Duodenal mucosa (tissue), 2 donors: Measurements from ENCODE around the gene HEPN1.

Source experiments
- H3K27ac ChIP-seq: one replicate; pipeline ENCODE4 v1.7.0; 2013; ENCODE audit warnings: low read depth, low read length
- H3K27me3 ChIP-seq, 2 donors: one replicate each; pipeline ENCODE4 v1.7.0; 2013; ENCODE audit warnings: low read length in 2 of 2, control low read depth in 1 of 2; ENCODE audit not compliant: insufficient read depth in 2 of 2, control insufficient read depth in 1 of 2
- H3K36me3 ChIP-seq, 2 donors: one replicate each; pipeline ENCODE4 v1.7.0; 2013; ENCODE audit warnings: low read length in 2 of 2, control low read depth in 1 of 2; ENCODE audit not compliant: insufficient read depth in 2 of 2, control insufficient read depth in 1 of 2
- H3K4me1 ChIP-seq, 2 donors: one replicate each; pipeline ENCODE4 v1.7.0; 2013; ENCODE audit warnings: low read length in 2 of 2, control low read depth in 1 of 2; ENCODE audit not compliant: insufficient read depth in 2 of 2, control insufficient read depth in 1 of 2
- H3K4me3 ChIP-seq, 2 donors: one replicate each; pipeline ENCODE4 v1.7.0; 2013; ENCODE audit warnings: low read length in 2 of 2, low read depth in 1 of 2
- H3K9ac ChIP-seq, 2 donors: one replicate each; pipeline ENCODE4 v1.7.0; 2013; ENCODE audit warnings: low read length in 2 of 2, low read depth in 1 of 2
- H3K9me3 ChIP-seq, 2 donors: one replicate each; pipeline ENCODE4 v1.7.0; 2013; ENCODE audit warnings: low read length in 2 of 2, control low read depth in 1 of 2; ENCODE audit not compliant: control insufficient read depth in 1 of 2

The HEPN1 gene

GRCh38 chr11:124899383-124900145, 19.5 kb upstream of the HEPN1 start:
- no peaks in the 10 kb centered on the region for H3K9me3 ChIP-seq
- no peaks in the 10 kb centered on the region for H3K4me1 ChIP-seq
- H3K27ac ChIP-seq = peak overlapping the region; percentile 51
- peaks cover 9 to 11% of the 10 kb centered on the region in 2 donors for H3K27me3 ChIP-seq
- H3K36me3 ChIP-seq = no peaks in the 10 kb centered on the region
- H3K9ac ChIP-seq = no peak overlapping the region
- H3K4me3 ChIP-seq = no peak overlapping the region

GRCh38 chr11:124900464-124900863, 18.6 kb upstream of the HEPN1 start:
- Histone ChIP-seq H3K4me3 (no peak overlapping the region), H3K9ac (no peak overlapping the region), H3K4me1 (no peaks in the 10 kb centered on the region), H3K36me3 (no peaks in the 10 kb centered on the region), H3K27ac (no peak overlapping the region), H3K27me3 (peaks cover 9 to 11% of the 10 kb centered on the region in 2 donors), H3K9me3 (no peaks in the 10 kb centered on the region)

GRCh38 chr11:124902616-124903015, 16.4 kb upstream of the HEPN1 start:
- H3K27ac ChIP-seq = no peak overlapping the region

GRCh38 chr11:124915541-124916369, 3.3 kb upstream of the HEPN1 start:
- no peaks in the 10 kb centered on the region for H3K27me3 ChIP-seq
- H3K36me3 ChIP-seq = no peaks in the 10 kb centered on the region
- H3K9ac ChIP-seq = no peak overlapping the region
- peaks cover 0 to 3% of the 10 kb centered on the region in 2 donors for H3K9me3 ChIP-seq
- no peak overlapping the region for H3K4me3 ChIP-seq
- H3K4me1 ChIP-seq = no peaks in the 10 kb centered on the region
- no peak overlapping the region for H3K27ac ChIP-seq

More at GRCh38 chr11:124902616-124903015, 16.4 kb upstream of the HEPN1 start:
- Histone ChIP-seq H3K4me3 (no peak overlapping the region), H3K4me1 (no peaks in the 10 kb centered on the region), H3K27me3 (peaks cover 9 to 11% of the 10 kb centered on the region in 2 donors), H3K9ac (no peak overlapping the region), H3K9me3 (no peaks in the 10 kb centered on the region), H3K36me3 (no peaks in the 10 kb centered on the region)

GRCh38 chr11:124916370-124916710, 2.7 kb upstream of the HEPN1 start:
- no peak overlapping the region for H3K4me3 ChIP-seq
- no peaks in the 10 kb centered on the region for H3K4me1 ChIP-seq
- H3K27me3 ChIP-seq = peaks cover 0 to 1% of the 10 kb centered on the region in 2 donors
- H3K27ac ChIP-seq = no peak overlapping the region
- H3K36me3 ChIP-seq = no peaks in the 10 kb centered on the region
- peaks cover 0 to 3% of the 10 kb centered on the region in 2 donors for H3K9me3 ChIP-seq
- H3K9ac ChIP-seq = no peak overlapping the region

DNA sequence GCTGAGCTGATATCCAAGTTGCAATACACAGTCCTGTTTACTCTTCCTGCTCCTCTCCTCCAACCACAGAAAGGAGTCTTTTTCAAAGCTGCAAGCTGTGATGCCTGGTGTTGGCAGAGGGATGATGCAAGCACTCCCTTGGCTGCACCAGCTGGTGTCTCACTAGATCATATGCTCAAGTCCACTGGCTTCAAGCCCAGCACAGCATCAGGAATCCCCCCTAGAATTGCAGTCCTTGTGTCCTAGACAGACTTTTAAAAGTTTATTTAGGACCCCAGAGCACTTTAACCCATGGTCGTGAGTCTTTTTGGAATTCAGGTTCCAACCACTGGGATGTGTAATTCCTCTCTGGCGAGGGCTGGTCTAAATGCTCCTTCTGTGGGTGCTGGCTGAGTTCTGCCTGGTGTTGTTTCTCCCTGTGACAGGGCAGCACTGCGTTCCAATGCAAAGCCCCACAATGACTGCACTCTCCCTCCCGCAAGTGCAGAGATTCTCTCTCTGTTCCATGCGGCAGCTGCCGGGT, 1.9 kb upstream of the HEPN1 start:
- no peak overlapping the region for H3K4me3 ChIP-seq
- no peaks in the 10 kb centered on the region for H3K9me3 ChIP-seq
- no peak overlapping the region for H3K9ac ChIP-seq
- H3K27me3 ChIP-seq = peaks cover 7% of the 10 kb centered on the region in 2 donors
- no peak overlapping the region for H3K27ac ChIP-seq
- no peaks in the 10 kb centered on the region for H3K4me1 ChIP-seq
- no peaks in the 10 kb centered on the region for H3K36me3 ChIP-seq

DNA sequence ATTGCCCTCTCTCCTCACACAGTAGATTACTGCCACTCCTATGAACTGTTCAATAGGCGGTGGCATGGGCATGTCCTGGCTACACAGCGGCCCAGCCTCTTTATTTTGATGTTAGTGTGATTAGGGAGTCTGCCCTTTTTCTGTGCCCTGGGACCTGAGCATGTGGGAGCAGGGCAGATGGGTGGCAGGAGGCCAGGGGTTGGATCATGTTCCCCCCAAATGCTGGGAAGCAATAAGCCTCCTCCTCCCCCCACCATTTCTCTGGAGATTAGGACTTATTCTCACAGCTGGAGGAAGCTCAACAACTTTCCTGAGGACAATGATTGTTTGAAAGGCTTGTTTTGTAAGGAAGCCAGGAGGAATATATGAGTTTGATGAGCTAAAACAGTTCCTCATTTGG, 848 bp downstream of the HEPN1 start:
- no peaks in the 10 kb centered on the region for H3K36me3 ChIP-seq
- H3K9ac ChIP-seq = no peak overlapping the region
- no peaks in the 10 kb centered on the region for H3K9me3 ChIP-seq
- H3K27me3 ChIP-seq = peaks cover 7% of the 10 kb centered on the region in 2 donors
- no peak overlapping the region for H3K4me3 ChIP-seq
- no peak overlapping the region for H3K27ac ChIP-seq
- H3K4me1 ChIP-seq = no peaks in the 10 kb centered on the region

- H3K4me3 ChIP-seq = no peak overlapping the region
- H3K9me3 ChIP-seq = no peaks in the 10 kb centered on the region
- no peak overlapping the region for H3K9ac ChIP-seq
- no peaks in the 10 kb centered on the region for H3K4me1 ChIP-seq
- H3K27ac ChIP-seq = no peak overlapping the region
- peaks cover 7% of the 10 kb centered on the region in 2 donors for H3K27me3 ChIP-seq
- no peaks in the 10 kb centered on the region for H3K36me3 ChIP-seq
Observed at GRCh38 chr11:124920356-124920755, 1.3 kb downstream of the HEPN1 start.

DNA sequence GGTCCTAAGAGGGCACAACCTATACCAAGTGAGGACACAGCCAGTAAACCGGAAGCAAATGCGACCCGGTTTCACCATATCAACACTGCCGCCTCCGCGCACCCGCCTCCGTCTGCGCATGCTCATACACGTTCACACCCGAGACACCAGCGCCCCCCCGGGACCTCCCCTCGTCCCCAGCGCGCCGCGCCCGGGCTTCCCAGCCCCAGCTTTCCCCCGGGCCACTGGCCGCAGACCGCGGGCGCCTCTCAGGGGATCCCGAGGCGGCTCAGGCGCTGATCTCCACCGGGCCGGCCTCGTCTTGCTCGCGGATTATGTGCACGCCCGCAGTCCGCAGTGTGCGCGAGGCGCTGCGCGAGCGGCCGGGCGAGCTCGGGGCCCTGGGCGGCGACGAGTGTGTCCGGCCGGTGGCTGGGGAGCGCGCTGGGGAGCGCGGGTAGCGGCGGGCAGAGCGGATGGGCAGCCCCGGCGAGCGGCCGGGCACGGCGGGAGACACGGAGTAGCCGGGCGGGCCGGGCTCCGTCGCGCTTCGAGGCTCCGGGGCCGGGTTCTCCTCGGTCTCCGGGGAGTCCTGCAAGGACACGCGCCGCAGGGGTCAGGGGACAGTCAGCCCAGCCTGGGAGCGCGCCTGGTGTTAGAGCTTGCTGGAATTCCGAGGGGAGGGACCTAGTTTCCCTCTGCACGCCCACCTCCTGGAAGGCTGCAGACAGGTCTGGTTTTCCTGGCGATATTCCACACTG, 2.0 kb downstream of the HEPN1 start:
- Histone ChIP-seq H3K4me3 (peak overlapping the region; percentile 21 to 33), H3K27ac (no peak overlapping the region), H3K27me3 (peaks cover 7% of the 10 kb centered on the region in 2 donors), H3K9me3 (no peaks in the 10 kb centered on the region), H3K36me3 (no peaks in the 10 kb centered on the region), H3K9ac (no peak overlapping the region), H3K4me1 (no peaks in the 10 kb centered on the region)
